NCI-H2107 treated with DMSO at 0.1 percent for 48 hours (cell line): ENCODE data around the gene STK11.
A peak's percentile ranks its signal among the peaks of the same experiment; 100 is the strongest.

Source experiments
- DNase-seq: peaks from one replicate; lab custom pipeline; 2025; ENCODE audit not compliant: unreplicated experiment; lab: John Stamatoyannopoulos, UW

Gene STK11

DNA sequence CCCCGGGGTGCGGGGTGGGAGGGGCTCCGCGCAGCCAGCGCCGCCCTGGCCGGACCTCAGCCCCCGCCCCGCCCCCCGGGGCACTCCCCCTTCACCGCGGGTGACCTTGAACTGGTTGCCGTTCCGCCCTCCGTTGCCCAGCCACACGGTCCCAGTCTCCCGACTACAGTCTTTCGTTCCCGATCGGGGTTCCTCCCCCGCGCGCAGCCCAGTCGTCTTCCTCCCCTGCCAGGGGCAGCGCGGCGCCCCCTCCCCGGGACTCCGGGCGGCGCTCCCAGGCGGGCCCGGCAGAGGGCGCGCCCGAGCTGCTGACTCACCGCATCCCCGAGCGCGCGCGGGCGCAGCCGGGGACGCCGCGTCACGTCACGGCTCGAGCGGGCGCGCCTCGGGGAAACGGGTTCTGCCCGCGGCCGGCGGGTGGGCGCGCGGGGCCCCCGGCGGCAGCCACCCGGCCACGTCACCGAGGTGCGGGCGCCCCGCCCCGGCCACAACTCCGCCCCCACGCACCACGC lies 43.3 kb downstream of the STK11 start:
- DNase-seq, result no peak

DNA sequence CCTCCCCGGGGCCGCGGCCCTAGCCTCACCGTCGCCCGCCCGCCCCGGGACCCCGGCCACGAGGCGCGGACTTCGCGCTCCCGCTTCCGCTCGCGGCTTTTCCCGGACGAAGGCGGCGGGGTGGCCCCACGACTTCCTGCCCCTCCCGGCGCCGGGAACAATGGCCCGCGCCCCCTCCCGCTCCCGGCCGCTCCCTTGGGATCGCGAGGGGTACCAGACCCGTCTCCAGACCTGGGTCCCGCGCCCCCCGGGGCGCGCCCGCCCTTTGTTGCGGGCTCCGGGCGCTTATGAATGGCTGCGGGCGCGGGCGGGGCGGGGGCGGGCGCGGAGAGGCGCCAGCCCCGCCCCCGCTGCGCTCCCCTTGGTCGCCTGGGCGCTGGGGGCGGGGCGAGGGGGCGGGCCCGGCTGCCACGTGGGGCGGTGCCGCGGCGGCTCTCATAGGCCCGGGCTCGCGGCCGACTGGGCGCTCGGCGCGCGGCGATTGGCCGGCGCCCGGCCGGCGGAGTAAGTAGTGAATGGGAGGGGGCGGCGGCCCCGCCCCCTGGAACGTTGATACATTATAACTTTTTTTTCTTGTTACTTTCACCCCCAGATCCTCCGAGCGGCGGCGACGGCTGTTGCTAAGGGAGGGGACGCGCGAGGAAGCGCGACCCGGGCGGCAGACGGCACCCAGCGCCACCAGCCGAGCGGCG lies 43.9 kb downstream of the STK11 start:
- DNase-seq, result peak; percentile 85

DNA sequence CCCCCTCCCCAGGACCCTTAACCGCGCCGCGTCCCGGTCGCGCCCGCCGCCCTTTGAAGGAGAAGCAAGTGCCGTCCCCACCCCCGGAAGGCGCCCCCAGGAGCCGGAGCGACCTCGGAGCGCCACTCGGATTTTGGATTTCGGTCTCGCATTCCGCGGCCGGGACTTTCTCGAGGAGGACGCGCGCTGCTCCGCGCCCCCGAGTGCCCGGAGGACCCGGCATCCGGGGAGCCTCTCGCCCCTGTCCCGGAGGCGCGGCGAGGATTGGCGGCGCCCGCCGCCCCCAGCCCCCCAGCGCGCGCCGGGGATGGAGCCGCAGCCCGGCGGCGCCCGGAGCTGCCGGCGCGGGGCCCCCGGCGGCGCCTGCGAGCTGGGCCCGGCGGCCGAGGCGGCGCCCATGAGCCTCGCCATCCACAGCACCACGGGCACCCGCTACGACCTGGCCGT lies 44.4 kb downstream of the STK11 start:
- no peak for DNase-seq

DNA sequence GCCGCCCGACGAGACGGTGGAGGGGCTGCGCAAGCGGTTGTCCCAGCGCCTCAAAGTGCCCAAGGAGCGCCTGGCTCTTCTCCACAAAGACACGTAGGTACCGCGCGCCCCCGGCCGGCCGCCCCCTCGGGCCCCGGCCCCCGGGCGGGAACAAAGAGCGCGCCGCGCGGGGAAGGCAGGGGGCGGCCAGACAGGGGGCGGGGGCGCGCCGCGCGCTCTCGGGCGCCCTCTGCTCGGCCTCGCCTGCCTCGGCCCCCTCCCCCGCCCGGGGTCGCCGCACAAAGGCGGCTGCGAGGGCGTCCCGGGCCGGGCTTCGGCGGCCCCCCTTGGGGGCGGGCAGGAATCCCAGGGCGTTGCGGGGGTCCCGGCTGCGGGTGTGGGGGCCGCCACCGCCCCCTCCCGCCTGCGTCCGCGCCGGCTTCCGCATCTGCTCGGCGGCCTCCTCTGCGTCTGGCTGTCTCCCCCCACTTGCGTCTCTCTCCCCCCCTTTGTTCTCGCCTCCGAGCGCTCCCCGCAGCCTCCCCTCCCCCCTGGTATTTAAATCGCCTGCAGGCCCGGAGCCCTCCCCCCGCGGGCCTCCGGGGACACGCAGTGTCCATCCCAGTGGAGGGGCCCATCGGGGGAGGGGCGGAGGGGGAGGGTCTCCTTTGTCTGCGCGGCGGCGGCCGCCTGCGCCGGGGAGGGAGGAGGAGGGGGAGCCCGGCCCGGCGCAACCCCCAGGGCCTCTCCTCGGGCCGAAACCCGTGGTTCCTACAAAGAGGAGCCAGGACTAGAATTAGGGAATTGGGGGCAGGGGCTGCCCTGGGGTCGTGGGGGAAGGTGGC lies 45.1 kb downstream of the STK11 start:
- peak; percentile 32 for DNase-seq

DNA sequence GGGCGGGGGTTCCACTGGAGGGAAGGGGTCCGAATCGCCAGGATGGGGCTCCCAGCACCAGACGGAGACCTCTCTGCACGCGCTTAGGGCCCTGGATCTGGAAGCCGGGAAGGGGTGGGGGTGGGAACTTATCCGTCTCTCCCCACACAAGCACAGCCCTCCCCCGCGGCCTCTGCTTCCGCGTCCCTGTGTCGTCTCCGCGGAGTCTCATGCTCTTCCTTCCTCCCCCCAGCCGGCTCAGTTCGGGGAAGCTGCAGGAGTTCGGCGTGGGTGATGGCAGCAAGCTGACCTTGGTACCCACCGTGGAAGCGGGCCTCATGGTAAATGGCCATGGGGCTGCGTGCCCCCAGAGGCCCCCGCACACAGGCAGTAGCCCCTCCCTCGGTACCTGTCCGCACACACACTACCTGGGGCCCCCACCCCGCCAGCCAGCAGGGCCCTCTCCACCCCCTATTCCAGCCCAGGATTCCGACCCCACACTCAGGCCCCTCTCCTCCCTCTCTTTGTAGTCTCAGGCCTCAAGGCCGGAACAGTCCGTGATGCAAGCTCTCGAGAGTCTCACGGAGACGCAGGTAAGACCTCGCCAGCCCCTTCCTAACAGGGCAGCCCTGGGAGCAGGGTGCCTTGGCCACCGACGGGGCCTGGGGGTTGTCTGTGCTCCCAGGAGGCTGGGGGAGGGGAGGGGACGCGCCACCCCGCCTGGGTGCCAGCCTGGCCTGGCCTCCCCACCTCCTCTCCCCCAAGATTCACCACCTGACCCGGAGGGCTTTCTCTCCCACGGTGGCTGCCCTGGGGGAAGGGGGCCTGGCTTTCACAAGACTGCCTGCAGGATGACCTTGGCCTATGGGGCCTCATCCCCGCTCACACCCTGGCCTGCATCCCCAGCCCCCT lies 46.0 kb downstream of the STK11 start:
- DNase-seq, result no peak

DNA sequence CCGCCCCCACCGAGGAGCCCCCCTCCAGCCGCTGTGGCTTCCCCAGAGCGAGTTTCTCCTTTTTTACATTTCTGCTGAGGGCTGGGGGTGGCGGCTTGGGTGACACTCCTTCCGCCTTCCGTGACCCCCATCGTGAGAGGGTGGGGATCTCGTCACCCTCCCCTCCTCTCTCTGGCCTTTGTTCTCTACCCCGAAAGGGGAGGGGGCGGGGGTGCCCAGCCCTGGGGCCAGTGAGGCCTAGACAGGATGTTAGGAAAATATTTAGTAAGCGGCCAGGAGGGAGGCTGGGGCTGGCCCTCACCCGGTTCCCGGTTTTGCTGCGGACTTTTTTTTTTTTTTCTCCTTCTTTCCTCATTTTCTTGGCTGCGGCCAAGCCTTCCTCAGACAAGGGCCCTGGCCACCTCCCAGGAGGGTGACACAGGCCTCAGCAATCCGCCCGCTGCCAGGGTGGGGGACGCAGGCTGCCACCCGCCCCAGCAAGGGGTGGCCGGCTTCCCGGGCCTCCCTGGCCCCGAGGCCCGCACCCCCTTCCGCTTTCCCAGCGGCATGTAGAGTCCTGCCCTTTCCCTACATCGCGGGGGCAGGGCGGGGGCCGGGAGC lies 46.7 kb downstream of the STK11 start:
- DNase-seq, result no peak

DNA sequence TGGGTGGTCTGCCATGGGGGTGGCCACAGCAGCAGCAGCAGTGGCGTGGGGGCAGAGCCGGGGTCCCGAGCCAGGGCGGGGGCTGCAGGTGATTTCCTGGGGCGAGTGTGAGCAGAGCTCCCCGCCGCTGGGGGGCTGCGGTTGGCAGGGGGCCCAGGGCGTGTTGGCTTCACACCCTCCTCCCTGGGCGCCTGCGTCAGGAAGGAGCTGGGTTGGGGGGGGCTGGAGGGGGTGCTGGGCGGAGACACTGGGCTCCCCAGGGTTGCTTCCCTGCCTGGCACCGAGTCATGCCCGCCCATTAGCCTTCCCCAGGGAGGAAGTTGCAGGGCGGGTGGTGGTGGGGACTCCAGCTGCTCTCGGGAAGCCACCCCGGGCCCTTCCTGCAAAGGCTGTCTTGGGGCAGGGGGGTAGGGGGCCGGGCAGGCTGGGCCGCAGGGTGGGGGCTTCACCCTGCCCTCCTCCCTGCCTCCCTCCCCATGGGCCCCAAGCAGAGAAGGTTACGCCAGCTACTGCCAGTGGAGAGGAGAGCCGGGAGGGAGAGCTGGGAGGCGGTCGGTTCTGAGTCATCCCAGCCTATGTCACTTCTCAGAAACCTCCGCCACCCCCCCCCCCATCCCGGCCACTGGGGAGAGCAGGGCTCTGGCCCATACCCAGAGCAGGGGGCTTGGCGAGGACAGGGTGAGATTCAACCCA lies 47.4 kb downstream of the STK11 start:
- DNase-seq, result peak; percentile 92

DNA sequence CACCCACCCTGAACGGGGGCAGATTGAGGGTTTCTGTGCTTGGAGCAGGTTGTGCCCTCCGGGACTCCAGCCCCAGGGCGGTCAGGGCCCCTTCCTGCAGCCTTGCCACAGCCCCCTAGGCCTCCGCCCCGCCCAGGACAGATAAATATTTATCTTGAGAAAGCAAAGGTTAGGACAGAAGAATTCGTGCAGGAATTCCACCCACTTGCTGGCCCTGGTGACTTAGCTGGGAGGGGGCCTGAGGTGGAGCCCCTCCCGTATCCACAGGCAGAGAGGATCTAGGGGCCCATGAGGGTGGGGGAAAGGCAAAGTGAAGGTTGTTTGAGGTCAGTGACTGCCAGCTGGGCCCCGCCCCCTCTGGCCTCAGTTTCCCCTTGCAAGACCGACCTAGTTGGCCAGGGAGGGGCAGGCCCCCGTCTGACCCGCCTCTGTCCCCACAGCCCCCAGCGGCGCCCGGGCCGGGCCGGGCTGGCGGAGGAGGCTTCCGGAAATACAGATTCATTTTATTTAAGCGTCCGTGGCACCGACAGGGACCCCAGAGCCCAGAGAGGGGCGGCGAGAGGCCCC lies 48.0 kb downstream of the STK11 start:
- no peak for DNase-seq

DNA sequence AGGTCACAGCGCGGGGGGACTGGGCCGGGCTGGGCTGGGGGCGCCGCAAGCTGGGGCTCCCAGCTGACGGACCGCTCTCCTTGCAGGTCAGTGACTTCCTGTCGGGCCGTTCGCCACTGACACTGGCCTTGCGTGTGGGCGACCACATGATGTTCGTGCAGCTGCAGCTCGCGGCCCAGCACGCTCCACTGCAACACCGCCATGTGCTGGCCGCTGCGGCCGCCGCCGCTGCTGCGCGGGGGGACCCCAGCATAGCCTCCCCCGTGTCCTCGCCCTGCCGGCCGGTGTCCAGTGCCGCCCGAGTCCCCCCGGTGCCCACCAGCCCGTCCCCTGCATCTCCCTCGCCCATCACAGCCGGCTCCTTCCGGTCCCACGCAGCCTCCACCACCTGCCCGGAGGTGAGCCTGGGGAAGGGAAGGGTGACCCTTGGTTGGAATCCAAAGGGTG lies 48.5 kb downstream of the STK11 start:
- DNase-seq, result no peak

DNA sequence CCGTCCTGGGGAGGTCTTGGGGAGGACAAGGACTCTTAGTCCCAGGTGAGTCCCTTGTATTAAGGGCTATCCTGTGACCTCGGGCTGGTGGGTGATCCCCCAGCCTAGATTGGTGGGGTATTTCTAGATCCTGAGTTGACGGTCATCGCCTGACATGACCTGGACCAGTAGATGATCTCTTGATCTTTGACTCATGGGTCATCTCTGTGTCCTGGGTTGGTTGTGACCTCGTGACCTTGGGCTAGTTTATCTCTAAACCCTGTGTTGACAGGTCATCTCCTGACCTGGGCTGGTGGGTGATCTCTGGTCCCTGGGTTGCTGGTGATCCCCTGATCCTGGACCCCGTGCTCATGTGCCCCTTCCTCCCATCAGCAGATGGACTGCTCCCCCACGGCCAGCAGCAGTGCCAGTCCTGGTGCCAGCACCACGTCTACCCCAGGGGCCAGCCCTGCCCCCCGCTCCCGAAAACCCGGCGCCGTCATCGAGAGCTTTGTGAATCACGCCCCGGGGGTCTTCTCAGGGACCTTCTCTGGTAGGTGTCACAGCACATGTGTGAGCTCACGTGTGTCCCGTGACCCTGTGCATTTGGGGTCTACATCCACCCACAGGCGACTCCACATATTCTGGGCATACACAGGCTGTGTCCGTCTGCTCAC lies 49.1 kb downstream of the STK11 start:
- DNase-seq, result no peak

DNA sequence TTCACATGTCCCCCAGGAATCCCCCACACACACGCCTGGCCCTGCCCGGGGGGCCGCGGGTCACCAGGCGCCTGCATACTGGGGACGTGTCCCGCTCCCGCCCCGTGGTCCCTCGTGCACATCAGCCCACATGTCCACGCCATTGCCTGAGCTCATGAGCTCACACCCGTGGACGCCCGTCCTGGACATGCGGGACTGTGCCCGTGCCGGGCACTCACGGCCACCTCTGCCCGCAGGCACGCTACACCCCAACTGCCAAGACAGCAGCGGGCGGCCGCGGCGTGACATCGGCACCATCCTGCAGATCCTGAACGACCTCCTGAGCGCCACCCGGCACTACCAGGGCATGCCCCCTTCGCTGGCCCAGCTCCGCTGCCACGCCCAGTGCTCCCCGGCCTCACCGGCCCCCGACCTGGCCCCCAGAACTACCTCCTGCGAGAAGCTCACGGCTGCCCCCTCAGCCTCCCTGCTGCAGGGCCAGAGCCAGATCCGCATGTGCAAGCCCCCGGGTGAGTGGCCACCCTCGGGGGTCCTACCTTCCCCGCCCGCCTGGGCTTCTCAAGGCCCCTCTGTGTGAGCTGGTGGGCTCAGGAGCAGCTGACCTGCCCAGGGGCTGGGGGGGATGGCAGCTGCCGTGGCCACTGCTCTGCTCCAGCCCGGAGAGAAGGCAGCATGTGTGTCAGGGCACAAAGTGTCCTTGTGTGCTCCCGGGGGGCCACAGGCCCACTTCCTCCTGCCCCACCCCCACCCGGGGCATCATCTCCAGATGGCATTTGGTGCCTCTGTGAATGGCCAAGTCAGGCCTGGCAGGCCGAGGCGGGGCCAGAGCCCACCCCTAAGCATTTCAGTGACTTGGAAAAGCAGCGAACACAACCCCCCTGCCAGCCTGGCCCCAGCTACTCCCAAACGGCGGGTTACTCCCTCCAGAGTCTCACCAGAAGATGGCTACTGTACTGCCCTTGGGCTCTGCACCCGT lies 49.9 kb downstream of the STK11 start:
- DNase-seq, result no peak

DNA sequence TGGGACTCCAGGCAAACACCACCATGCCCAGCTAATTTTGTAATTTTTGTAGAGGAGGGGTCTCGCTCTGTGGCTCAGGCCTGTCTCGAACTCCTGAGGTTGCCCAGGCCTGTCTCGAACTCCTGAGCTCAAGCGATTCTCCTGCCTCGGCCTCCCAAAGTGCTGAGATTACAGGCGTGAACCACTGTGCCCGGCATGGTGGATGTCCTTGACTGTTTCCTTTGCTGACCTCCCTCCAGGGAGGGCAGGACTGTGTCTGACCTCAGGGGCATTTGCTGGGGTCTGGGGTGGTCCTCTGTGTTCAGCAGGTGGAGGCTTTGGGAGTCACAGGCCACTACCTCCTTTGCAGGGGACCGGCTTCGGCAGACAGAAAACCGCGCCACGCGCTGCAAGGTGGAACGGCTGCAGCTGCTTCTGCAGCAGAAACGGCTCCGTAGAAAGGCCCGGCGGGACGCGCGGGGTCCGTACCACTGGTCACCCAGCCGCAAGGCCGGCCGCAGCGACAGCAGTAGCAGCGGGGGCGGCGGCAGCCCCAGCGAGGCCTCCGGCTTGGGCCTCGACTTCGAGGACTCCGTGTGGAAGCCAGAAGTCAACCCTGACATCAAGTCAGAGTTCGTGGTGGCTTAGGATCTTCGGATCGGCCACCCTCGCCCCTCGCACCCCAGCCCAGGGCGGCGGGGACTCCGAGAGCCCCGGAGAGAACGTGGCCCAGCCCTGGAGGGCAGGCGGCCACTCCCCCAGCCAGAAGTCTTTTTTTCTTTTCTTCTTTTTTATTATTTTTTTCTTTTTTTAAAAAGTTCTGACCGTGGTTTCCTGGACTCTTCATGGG lies 51.3 kb downstream of the STK11 start:
- DNase-seq, result no peak

DNA sequence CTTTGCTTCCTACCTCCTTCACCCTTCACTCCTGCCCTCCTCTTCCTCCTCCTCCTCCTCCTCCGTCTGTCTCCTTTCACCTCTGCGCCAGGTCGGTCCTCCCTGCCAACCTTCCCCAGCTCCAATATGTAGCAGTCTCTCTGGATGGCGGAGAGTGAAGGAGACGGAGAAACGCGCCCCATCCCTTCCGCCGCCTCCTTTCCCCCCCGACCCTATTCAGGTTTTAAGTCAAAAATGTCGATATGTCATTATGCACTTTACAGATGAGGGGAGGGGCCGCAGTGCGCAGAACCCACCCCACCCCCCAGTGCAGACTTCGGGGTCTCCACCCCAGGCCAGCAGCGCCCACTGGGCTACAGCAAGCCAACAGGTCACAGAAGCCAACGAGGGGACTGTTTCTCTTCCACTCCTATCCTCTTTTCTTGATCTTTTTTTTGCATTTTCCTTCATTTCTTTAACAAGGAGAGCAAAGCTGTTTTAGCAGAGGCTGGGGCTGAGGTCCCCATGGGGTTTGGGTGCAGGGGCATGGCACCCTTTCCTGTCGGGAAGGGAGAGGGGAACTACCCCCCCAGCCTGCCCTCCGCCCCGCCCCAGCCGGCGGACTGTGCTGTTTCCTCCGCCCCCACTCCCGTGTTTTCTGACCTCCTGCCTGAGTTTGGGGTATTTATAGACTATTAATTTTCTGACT lies 52.0 kb downstream of the STK11 start:
- DNase-seq, result no peak

DNA sequence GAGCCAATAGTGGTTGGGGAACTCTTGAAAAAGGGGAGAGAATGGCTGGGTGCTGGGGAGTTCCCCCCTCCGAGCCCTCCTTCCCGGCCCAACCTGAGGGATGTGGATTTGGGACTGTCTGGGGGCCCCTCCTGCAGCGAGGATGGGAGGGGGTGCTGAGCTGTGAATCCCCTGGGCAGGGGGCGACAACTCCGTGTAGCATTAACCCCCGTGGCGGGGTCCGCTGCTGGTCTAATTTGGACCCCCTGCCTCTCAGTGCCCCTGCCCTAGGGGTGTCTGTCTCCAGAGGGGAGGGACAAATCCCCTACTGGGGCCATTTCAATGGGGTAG lies 52.5 kb downstream of the STK11 start:
- no peak for DNase-seq

DNA sequence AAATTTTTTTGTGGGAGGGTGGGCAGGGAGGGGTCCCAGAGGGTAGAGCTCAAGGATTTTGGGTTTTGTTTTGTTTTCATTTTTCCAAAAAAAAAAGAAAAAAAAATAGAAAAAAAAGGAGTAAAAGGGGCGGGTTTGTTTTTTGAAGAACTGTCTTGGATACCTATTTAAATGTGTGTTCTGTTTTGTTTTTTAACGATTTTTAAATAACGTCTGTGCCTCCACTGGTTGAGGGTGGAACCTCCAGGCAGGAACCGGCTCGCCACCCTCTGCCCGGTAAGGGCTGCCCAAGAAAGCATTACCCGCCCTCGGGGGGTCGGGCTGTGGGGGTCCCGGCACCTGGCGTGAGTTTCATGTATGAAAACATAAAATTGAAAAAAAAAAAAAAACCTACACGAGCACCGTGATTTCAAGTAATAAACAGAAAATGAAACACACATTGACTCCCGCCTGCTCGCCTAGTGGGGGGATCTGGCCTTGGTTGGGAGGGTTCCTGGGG lies 53.2 kb downstream of the STK11 start:
- no peak for DNase-seq

DNA sequence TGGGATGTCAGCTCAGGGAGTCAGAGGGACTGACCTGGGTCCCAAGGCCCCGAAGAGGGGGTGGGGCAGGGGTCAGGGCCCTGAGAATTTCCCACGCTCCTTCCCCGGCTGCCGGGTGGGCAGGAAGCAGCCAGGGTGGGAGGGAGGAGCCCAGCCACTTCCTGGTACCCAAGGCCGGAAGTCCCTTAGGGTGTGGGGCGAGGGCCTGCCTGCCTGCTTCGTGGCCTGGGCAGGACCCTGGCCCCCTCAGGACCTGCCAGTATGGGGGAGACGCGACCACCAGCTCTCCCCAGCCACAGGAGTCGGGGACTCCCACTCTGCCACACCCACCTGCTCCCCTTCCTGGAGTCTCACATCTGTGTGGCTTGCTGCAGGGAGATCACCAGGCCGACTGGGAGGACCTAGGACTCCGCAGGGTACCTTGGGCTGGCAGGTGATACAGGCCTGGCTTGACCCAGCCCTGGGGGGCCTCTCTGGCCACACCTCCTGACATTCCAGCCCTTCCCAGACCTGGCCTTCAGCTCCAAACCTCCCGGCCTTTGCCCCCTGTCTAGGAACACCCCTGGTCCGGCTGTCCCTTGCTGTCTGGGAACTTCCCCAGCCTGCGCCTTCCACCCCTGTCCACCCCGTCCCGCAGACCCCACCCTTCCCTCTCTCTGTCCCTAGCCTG lies 53.8 kb downstream of the STK11 start:
- no peak for DNase-seq
